Measurements from ENCODE around the gene SCYL2.

GRCh38 chr12:100331871-100332270 is 64.9 kb downstream of the SCYL2 start:
- TF ChIP-seq CTCF (IDR thresholded peaks at IDR 0.05; ENCODE audit: low read depth, low read length, poor library complexity, severe bottlenecking), result no peak
- no peak for TF ChIP-seq EZH2phosphoT487 (IDR thresholded peaks at IDR 0.05; ENCODE audit: borderline replicate concordance, low read length)

Measured in DOHH2 (cell line).